T1000 (cell line): Measurements from ENCODE around the gene ATPAF2.

Experiments used
- DNase-seq: peaks from one replicate; lab custom pipeline; 2025; ENCODE audit warnings: mixed read lengths; lab: John Stamatoyannopoulos, UW

The ATPAF2 gene

GRCh38 chr17:18038861-18039534, at the start of gene ATPAF2, which contains the start of gene GID4:
Gene ATPAF2, minus strand, starts transcription at chr17:18039168. Its CDS starts 155 bp downstream, at chr17:18039013.
Gene GID4, plus strand, starts transcription at chr17:18039408. Its CDS starts 57 bp downstream, at chr17:18039465.
- DNase-seq: peak; percentile 98

- peak; percentile 86 for DNase-seq
These were observed 48.9 kb upstream of the ATPAF2 start, which contains the start of gene DRG2 for GRCh38 chr17:18087610-18088491. Gene DRG2, plus strand, starts transcription at chr17:18087948. Its CDS starts 76 bp downstream, at chr17:18088024.

GRCh38 chr17:18084256-18084655, 45.3 kb upstream of the ATPAF2 start:
- DNase-seq: no peak

GRCh38 chr17:18079543-18079942, 40.6 kb upstream of the ATPAF2 start:
- no peak for DNase-seq

- no peak for DNase-seq
These were observed 38.0 kb upstream of the ATPAF2 start for GRCh38 chr17:18076936-18077335.

- DNase-seq: no peak
These were observed 35.8 kb upstream of the ATPAF2 start for GRCh38 chr17:18074566-18075272.

- no peak for DNase-seq
These were observed 32.8 kb upstream of the ATPAF2 start for GRCh38 chr17:18071751-18072150.

- DNase-seq: no peak
These were observed 31.9 kb upstream of the ATPAF2 start for GRCh38 chr17:18070861-18071340.

GRCh38 chr17:18069101-18069500, 30.1 kb upstream of the ATPAF2 start:
- no peak for DNase-seq

GRCh38 chr17:18066866-18067265, 27.9 kb upstream of the ATPAF2 start:
- no peak for DNase-seq

GRCh38 chr17:18065546-18065945, 26.6 kb upstream of the ATPAF2 start:
- no peak for DNase-seq

- DNase-seq: no peak
These were observed 25.1 kb upstream of the ATPAF2 start for GRCh38 chr17:18064053-18064452.

GRCh38 chr17:18059283-18059682, 20.3 kb upstream of the ATPAF2 start:
- DNase-seq: no peak

- no peak for DNase-seq
These were observed 17.2 kb upstream of the ATPAF2 start for GRCh38 chr17:18056214-18056613.

GRCh38 chr17:18055597-18055996, 16.6 kb upstream of the ATPAF2 start:
- DNase-seq: no peak

GRCh38 chr17:18045691-18046350, 6.9 kb upstream of the ATPAF2 start:
- DNase-seq: no peak

- no peak for DNase-seq
These were observed 5.6 kb upstream of the ATPAF2 start for GRCh38 chr17:18044609-18045008.

- no peak for DNase-seq
These were observed 4.5 kb upstream of the ATPAF2 start for GRCh38 chr17:18043491-18043890.

GRCh38 chr17:18042983-18043382, 4.0 kb upstream of the ATPAF2 start:
- DNase-seq: no peak

GRCh38 chr17:18041776-18042175, 2.8 kb upstream of the ATPAF2 start:
- DNase-seq: no peak

- no peak for DNase-seq
These were observed 1.4 kb upstream of the ATPAF2 start for GRCh38 chr17:18040261-18040858.
